ENCODE results near the gene UCN.

DNA sequence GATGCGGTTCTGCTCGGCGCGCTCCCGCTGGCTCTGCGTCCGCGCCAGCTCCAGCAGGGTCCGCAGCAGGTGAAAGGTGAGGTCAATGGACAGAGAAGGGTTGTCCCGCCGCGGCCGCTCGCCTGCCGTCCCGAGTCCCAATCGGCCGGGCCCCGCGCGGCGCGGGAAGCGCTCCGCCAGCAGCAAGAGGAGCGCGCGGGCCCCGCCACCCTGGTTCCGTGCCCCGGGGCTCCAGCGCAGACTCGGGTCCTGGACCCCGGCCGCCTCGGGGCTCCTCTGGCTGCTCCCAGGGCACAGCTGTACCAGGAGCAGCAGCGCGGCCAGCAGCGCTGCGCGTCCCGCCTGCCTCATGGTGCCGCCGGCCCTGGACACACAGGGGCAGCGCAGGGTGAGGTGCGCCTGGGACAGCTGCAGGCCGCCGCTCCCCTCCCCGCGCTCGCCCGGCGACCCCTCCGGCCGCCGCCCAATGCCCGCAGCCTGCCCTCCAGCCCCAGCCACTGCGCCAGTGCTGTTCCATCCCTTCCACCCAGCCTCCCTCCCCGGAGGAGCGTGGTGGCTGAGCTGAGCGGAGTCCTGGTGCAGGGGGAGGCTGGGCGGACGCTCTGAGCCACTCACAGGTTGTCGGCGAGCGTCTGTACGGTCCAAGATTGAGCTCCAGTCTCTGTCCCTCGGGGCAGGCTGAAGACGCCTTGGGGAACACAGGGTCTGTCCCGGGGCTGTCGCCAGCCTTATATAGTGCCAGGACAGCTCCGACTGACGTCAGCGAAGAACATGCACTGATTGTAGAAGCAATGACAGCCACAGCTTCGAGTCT, 493 bp downstream of the UCN start:
- TF ChIP-seq, protein P1, sequence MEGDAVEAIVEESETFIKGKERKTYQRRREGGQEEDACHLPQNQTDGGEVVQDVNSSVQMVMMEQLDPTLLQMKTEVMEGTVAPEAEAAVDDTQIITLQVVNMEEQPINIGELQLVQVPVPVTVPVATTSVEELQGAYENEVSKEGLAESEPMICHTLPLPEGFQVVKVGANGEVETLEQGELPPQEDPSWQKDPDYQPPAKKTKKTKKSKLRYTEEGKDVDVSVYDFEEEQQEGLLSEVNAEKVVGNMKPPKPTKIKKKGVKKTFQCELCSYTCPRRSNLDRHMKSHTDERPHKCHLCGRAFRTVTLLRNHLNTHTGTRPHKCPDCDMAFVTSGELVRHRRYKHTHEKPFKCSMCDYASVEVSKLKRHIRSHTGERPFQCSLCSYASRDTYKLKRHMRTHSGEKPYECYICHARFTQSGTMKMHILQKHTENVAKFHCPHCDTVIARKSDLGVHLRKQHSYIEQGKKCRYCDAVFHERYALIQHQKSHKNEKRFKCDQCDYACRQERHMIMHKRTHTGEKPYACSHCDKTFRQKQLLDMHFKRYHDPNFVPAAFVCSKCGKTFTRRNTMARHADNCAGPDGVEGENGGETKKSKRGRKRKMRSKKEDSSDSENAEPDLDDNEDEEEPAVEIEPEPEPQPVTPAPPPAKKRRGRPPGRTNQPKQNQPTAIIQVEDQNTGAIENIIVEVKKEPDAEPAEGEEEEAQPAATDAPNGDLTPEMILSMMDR (IDR thresholded peaks at IDR 0.05; ENCODE audit: low read depth, low read length, poor library complexity, severe bottlenecking), result no peak
- TF ChIP-seq EZH2phosphoT487 (IDR thresholded peaks at IDR 0.05; ENCODE audit: borderline replicate concordance, low read length), result no peak
